GM12878 (cell line): ENCODE data around the gene CXXC5.

Source experiments
- BRCA1 ChIP-seq: IDR thresholded peaks from 2 replicates; pipeline ENCODE4 v1.6.1; 2011; ENCODE audit warnings: low read depth, low read length, improper control_type of control experiment
- CTCF ChIP-seq, 3 experiments: IDR thresholded peaks in 2 of 3; conservative IDR thresholded peaks in 1 of 3; 2 replicates each; pipeline ENCODE4 v1.5.1; 2011; ENCODE audit warnings: low read depth in 3 of 3, low read length in 3 of 3, mild to moderate bottlenecking in 3 of 3, control low read depth in 2 of 3, moderate library complexity in 2 of 3, inconsistent platforms in 1 of 3, mixed read lengths in 1 of 3; ENCODE audit not compliant: control insufficient read depth in 2 of 3, insufficient read depth in 1 of 3; ENCODE audit errors: extremely low read depth in 1 of 3
- MAX ChIP-seq: IDR thresholded peaks from 2 replicates; pipeline ENCODE4 v1.6.1; 2012; ENCODE audit warnings: low read depth, low read length, improper control_type of control experiment
- NR2C2 ChIP-seq: IDR thresholded peaks from 2 replicates; pipeline ENCODE4 v1.6.1; 2011; ENCODE audit warnings: borderline replicate concordance, low read depth; ENCODE audit not compliant: control insufficient read depth, insufficient read length
- POLR2A ChIP-seq: IDR thresholded peaks from 2 replicates; pipeline ENCODE4 v1.6.1; 2011; ENCODE audit warnings: low read depth, mild to moderate bottlenecking, low read length
- ZBTB33 ChIP-seq: fragments of 450-650 bp; IDR thresholded peaks from 2 replicates; pipeline ENCODE4 v1.6.1; 2017; ENCODE audit warnings: mild to moderate bottlenecking

- TF ChIP-seq POLR2A: no peak
- no peak for TF ChIP-seq CTCF (IDR thresholded peaks at IDR 0.05 in 2 of 3, conservative IDR thresholded peaks at IDR 0.05 in 1 of 3; ENCODE audit: control insufficient read depth in 2 of 3, extremely low read depth in 1 of 3, insufficient read depth in 1 of 3, low read depth in 3 of 3, low read length in 3 of 3)
- no peak for TF ChIP-seq BRCA1
- TF ChIP-seq MAX: no peak
- TF ChIP-seq ZBTB33: no peak
- no peak for TF ChIP-seq NR2C2
These were observed 40.0 kb downstream of the CXXC5 start for GRCh38 chr5:139688088-139688702.
